Measurements from ENCODE around the gene RGS12. TPM values are rescaled to one million over a fixed set of nuclear protein-coding genes. Genes with fewer than 3 reads are reported as not detected.

Gene RGS12
- total and polyA plus RNA-seq, 10 donors, result 7.5 to 36.2 (median 20.1) TPM

GRCh38 chr4:3320361-3321023, 27.7 kb downstream of the RGS12 start:
- Histone ChIP-seq H3K4me1 (peaks cover 0 to 23% (median 2%) of the 10 kb centered on the region in 6 donors), H3K4me3 (no peak overlapping the region), H3K9me3 (no peaks in the 10 kb centered on the region), H3K36me3 (peaks cover 0 to 23% (median 5%) of the 10 kb centered on the region in 6 donors), H3K27me3 (replicated peaks in 1 of 7) (no peaks in the 10 kb centered on the region), H3K27ac (no peak overlapping the region)
- intact Hi-C loops (cut with DNase I; ENCODE audit: low total_unique reads), result no loop called here
- no peak for TF ChIP-seq CTCF (IDR thresholded peaks at IDR 0.05 in 8 of 11, conservative IDR thresholded peaks at IDR 0.05 in 3 of 11)
- TF ChIP-seq POLR2AphosphoS5 (IDR thresholded peaks at IDR 0.05), result no peak
- no peak for TF ChIP-seq POLR2A (IDR thresholded peaks at IDR 0.05)
- WGBS, 5 donors, result 72 to 91% (median 79%) methylated on average over 21 of the region's 21 CpGs
- peak; percentile 55 for DNase-seq

GRCh38 chr4:3321295-3321889, 28.6 kb downstream of the RGS12 start:
- no peaks in the 10 kb centered on the region for H3K27me3 ChIP-seq (replicated peaks in 1 of 7)
- WGBS, 5 donors, result 75 to 91% (median 82%) methylated on average over 12 to 14 of the region's 14 CpGs
- H3K4me3 ChIP-seq, result no peak overlapping the region
- peaks cover 0 to 23% (median 2%) of the 10 kb centered on the region in 6 donors for H3K4me1 ChIP-seq
- H3K36me3 ChIP-seq, result peaks cover 0 to 19% (median 5%) of the 10 kb centered on the region in 6 donors
- TF ChIP-seq POLR2AphosphoS5 (IDR thresholded peaks at IDR 0.05), result no peak
- no peak for TF ChIP-seq CTCF (IDR thresholded peaks at IDR 0.05 in 8 of 11, conservative IDR thresholded peaks at IDR 0.05 in 3 of 11)
- TF ChIP-seq POLR2A (IDR thresholded peaks at IDR 0.05), result no peak
- H3K27ac ChIP-seq, result no peak overlapping the region
- DNase-seq, result peak; percentile 51
- intact Hi-C loops (cut with DNase I; ENCODE audit: low total_unique reads), result no loop called here
- H3K9me3 ChIP-seq, result no peaks in the 10 kb centered on the region

GRCh38 chr4:3322059-3322550, 29.3 kb downstream of the RGS12 start:
- H3K27me3 ChIP-seq (replicated peaks in 1 of 7), result no peaks in the 10 kb centered on the region
- H3K4me1 ChIP-seq, result peaks cover 0 to 23% (median 2%) of the 10 kb centered on the region in 6 donors
- peak; percentile 47 for DNase-seq
- no peak for TF ChIP-seq POLR2AphosphoS5 (IDR thresholded peaks at IDR 0.05)
- TF ChIP-seq CTCF (IDR thresholded peaks at IDR 0.05 in 8 of 11, conservative IDR thresholded peaks at IDR 0.05 in 3 of 11), result no peak
- no peak for TF ChIP-seq POLR2A (IDR thresholded peaks at IDR 0.05)
- WGBS, 5 donors, result 83 to 94% (median 88%) methylated on average over 10 of the region's 10 CpGs
- no peaks in the 10 kb centered on the region for H3K9me3 ChIP-seq
- intact Hi-C loops (cut with DNase I; ENCODE audit: low total_unique reads), result no loop called here
- no peak overlapping the region for H3K4me3 ChIP-seq
- no peak overlapping the region for H3K27ac ChIP-seq
- H3K36me3 ChIP-seq, result peaks cover 0 to 11% (median 4%) of the 10 kb centered on the region in 6 donors

GRCh38 chr4:3323071-3323481, 30.3 kb downstream of the RGS12 start:
- TF ChIP-seq POLR2AphosphoS5 (IDR thresholded peaks at IDR 0.05), result no peak
- TF ChIP-seq POLR2A (IDR thresholded peaks at IDR 0.05), result no peak
- TF ChIP-seq CTCF (IDR thresholded peaks at IDR 0.05 in 8 of 11, conservative IDR thresholded peaks at IDR 0.05 in 3 of 11), result no peak
- Histone ChIP-seq H3K4me3 (no peak overlapping the region), H3K27ac (no peak overlapping the region), H3K9me3 (no peaks in the 10 kb centered on the region), H3K4me1 (peaks cover 0 to 17% (median under 1%) of the 10 kb centered on the region in 6 donors), H3K36me3 (peaks cover 0 to 2% (median 0%) of the 10 kb centered on the region in 6 donors), H3K27me3 (replicated peaks in 1 of 7) (no peaks in the 10 kb centered on the region)
- no peak for DNase-seq
- 88 to 95% (median 93%) methylated on average over 21 of the region's 21 CpGs for WGBS, 5 donors
- intact Hi-C loops (cut with DNase I; ENCODE audit: low total_unique reads), result no loop called here

All from spleen (tissue), 11 donors.